DND-41 (cell line): ENCODE results near the gene PRKCD.

ENCODE experiments used
- ATAC-seq: fragments of 200-7000 bp; cut with Tn5 transposase; 3 replicates; pipeline ENCODE4 v1.9.1; 2021; ENCODE audit warnings: low read depth; ENCODE audit not compliant: insufficient read depth
- DNase-seq: peaks from one replicate; pipeline ENCODE4 v3.0.0-alpha.2; 2020
- H2AFZ ChIP-seq: 2 replicates; pipeline ENCODE4 v1.6.0; 2012; ENCODE audit warnings: low read depth, low read length
- H3K27ac ChIP-seq: 2 replicates; pipeline ENCODE4 v1.5.1; 2012; ENCODE audit warnings: low read length, inconsistent platforms
- H3K27me3 ChIP-seq: fragments of 200-600 bp; sonication (generic); 2 replicates; pipeline ENCODE4 v1.6.0; 2012; ENCODE audit warnings: low read length, mild to moderate bottlenecking, inconsistent platforms; ENCODE audit not compliant: insufficient read depth, poor library complexity
- H3K36me3 ChIP-seq: 2 replicates; pipeline ENCODE4 v1.5.1; 2012; ENCODE audit warnings: low read length, inconsistent platforms; ENCODE audit not compliant: insufficient read depth
- H3K4me1 ChIP-seq: 2 replicates; pipeline ENCODE4 v1.5.1; 2012; ENCODE audit warnings: mild to moderate bottlenecking, low read length; ENCODE audit not compliant: insufficient read depth
- H3K4me2 ChIP-seq: 2 replicates; pipeline ENCODE4 v1.6.0; 2012; ENCODE audit warnings: mild to moderate bottlenecking, moderate library complexity, low read length, inconsistent platforms; ENCODE audit not compliant: insufficient read depth
- H3K4me3 ChIP-seq, 2 experiments: fragments of 200-600 bp in 1 of 2; shearing (Covaris generic) in 1 of 2; 2 replicates each; pipeline ENCODE4 v1.5.1; 2012 to 2016; ENCODE audit warnings: inconsistent platforms in 2 of 2, low read length in 2 of 2, mild to moderate bottlenecking in 2 of 2, low read depth in 1 of 2, moderate library complexity in 1 of 2
- H3K79me2 ChIP-seq: 2 replicates; pipeline ENCODE4 v1.6.0; 2012; ENCODE audit warnings: low read length, inconsistent platforms; ENCODE audit not compliant: insufficient read depth
- H3K9ac ChIP-seq: 2 replicates; pipeline ENCODE4 v1.6.0; 2012; ENCODE audit warnings: low read depth, mild to moderate bottlenecking, inconsistent platforms, low read length, moderate library complexity
- H3K9me3 ChIP-seq: 2 replicates; pipeline ENCODE4 v1.5.1; 2012; ENCODE audit warnings: low read length, moderate library complexity, mild to moderate bottlenecking, inconsistent platforms; ENCODE audit not compliant: insufficient read depth, severe bottlenecking
- H4K20me1 ChIP-seq: 2 replicates; pipeline ENCODE4 v1.6.0; 2012; ENCODE audit warnings: low read length; ENCODE audit not compliant: insufficient read depth
- CTCF ChIP-seq: IDR thresholded peaks from 2 replicates; pipeline ENCODE4 v1.5.1; 2012; ENCODE audit warnings: borderline replicate concordance, low read length, moderate library complexity, mild to moderate bottlenecking; ENCODE audit not compliant: poor library complexity, severe bottlenecking; ENCODE audit errors: extremely low read depth
- EZH2 ChIP-seq: IDR thresholded peaks from 3 replicates; pipeline ENCODE4 v1.6.1; 2012; ENCODE audit warnings: borderline replicate concordance, low read depth, mild to moderate bottlenecking, moderate library complexity, low read length, inconsistent platforms; ENCODE audit not compliant: severe bottlenecking

Gene PRKCD

GRCh38 chr3:53226142-53226840, 65.3 kb downstream of the PRKCD start:
- no peaks in the 10 kb centered on the region for H3K4me1 ChIP-seq
- H4K20me1 ChIP-seq, result peaks cover 29% of the 10 kb centered on the region
- H3K27ac ChIP-seq, result no peak overlapping the region
- TF ChIP-seq CTCF, result no peak
- TF ChIP-seq EZH2, result no peak
- no peak overlapping the region for H3K4me2 ChIP-seq
- ATAC-seq, result no peak
- no peaks in the 10 kb centered on the region for H3K79me2 ChIP-seq
- H3K9ac ChIP-seq, result no peak overlapping the region
- H2AFZ ChIP-seq, result no peak overlapping the region
- H3K4me3 ChIP-seq, result no peak overlapping the region
- H3K36me3 ChIP-seq, result peaks cover 82% of the 10 kb centered on the region
- DNase-seq, result no peak
- no peaks in the 10 kb centered on the region for H3K9me3 ChIP-seq
- H3K27me3 ChIP-seq, result no peaks in the 10 kb centered on the region

- H2AFZ ChIP-seq, result no peak overlapping the region
- H3K4me3 ChIP-seq, result no peak overlapping the region
- H3K4me2 ChIP-seq, result no peak overlapping the region
- H3K27ac ChIP-seq, result no peak overlapping the region
- no peaks in the 10 kb centered on the region for H3K27me3 ChIP-seq
- TF ChIP-seq EZH2 (no peak), CTCF (no peak)
- no peaks in the 10 kb centered on the region for H3K79me2 ChIP-seq
- no peaks in the 10 kb centered on the region for H3K9me3 ChIP-seq
- H3K36me3 ChIP-seq, result peaks cover 88% of the 10 kb centered on the region
- DNase-seq (no peak), ATAC-seq (no peak)
- H3K9ac ChIP-seq, result no peak overlapping the region
- H3K4me1 ChIP-seq, result no peaks in the 10 kb centered on the region
- H4K20me1 ChIP-seq, result peaks cover 30% of the 10 kb centered on the region
These were observed 65.9 kb downstream of the PRKCD start for GRCh38 chr3:53226841-53227407.

GRCh38 chr3:53227993-53228885, 67.2 kb downstream of the PRKCD start:
- H3K4me2 ChIP-seq, result no peak overlapping the region
- H4K20me1 ChIP-seq, result peaks cover 43% of the 10 kb centered on the region
- TF ChIP-seq CTCF (no peak), EZH2 (no peak)

More at GRCh38 chr3:53227993-53228885, 67.2 kb downstream of the PRKCD start:
- no peaks in the 10 kb centered on the region for H3K9me3 ChIP-seq
- no peaks in the 10 kb centered on the region for H3K27me3 ChIP-seq
- H3K27ac ChIP-seq, result no peak overlapping the region
- no peaks in the 10 kb centered on the region for H3K4me1 ChIP-seq
- H3K36me3 ChIP-seq, result peaks cover 100% of the 10 kb centered on the region
- no peak for ATAC-seq
- DNase-seq, result no peak
- H3K79me2 ChIP-seq, result no peaks in the 10 kb centered on the region
- no peak overlapping the region for H3K9ac ChIP-seq
- no peak overlapping the region for H2AFZ ChIP-seq
- H3K4me3 ChIP-seq, result no peak overlapping the region
